ENCODE data around the gene WNT7A. TPM values are rescaled to one million over a fixed set of nuclear protein-coding genes. Genes with fewer than 3 reads are reported as not detected.

The WNT7A gene
- total RNA-seq, 4 donors from 2014 or later = 0.09 to 0.91 (median 0.73) TPM; not detected in 1

DNA sequence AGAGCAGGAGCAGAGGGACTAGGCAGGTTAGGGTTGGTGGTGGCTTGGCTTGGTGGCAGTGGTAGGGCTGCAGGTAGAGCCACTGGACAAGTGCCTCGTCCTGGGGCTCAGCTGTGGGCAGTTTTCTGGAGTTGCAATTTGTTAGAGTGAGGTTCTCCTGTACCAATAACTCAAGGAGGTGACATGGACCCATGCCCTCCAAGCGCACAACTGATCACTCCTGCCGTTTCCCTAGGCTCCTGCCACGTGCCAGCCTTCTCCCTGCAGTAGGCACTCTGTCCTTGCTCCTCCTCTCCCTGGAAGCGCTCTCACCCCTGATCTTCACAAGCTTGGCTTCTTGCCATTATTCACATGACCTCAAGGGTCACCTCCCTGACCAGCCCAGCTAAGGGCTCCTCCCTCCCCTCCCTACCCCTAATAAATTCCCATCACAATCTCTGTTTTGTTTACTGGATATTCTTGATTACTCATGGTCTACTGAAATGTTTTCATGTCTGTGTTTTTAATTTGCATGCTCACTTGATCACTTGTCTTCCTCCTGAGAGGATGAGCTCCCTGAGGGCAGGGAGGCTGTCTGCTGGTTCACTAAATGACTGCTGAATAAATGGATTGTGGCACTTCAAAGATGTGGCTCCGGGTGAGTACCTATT, 3.3 kb downstream of the WNT7A start:
- DNase-seq = no peak
- intact Hi-C loops (cut with DNase I) = no loop called here
- Histone ChIP-seq H3K4me1 (peaks cover 20 to 33% (median 29%) of the 10 kb centered on the region in 3 donors), H3K36me3 (no peaks in the 10 kb centered on the region), H3K9me3 (no peaks in the 10 kb centered on the region), H3K27ac (no peak overlapping the region), H3K4me3 (no peak overlapping the region), H3K27me3 (peaks cover 11 to 76% (median 15%) of the 10 kb centered on the region in 4 donors)
- TF ChIP-seq POLR2A (IDR thresholded peaks at IDR 0.05) = no peak
- TF ChIP-seq, protein P1, sequence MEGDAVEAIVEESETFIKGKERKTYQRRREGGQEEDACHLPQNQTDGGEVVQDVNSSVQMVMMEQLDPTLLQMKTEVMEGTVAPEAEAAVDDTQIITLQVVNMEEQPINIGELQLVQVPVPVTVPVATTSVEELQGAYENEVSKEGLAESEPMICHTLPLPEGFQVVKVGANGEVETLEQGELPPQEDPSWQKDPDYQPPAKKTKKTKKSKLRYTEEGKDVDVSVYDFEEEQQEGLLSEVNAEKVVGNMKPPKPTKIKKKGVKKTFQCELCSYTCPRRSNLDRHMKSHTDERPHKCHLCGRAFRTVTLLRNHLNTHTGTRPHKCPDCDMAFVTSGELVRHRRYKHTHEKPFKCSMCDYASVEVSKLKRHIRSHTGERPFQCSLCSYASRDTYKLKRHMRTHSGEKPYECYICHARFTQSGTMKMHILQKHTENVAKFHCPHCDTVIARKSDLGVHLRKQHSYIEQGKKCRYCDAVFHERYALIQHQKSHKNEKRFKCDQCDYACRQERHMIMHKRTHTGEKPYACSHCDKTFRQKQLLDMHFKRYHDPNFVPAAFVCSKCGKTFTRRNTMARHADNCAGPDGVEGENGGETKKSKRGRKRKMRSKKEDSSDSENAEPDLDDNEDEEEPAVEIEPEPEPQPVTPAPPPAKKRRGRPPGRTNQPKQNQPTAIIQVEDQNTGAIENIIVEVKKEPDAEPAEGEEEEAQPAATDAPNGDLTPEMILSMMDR (IDR thresholded peaks at IDR 0.05) = no peak
- 72 to 78% methylated on average over 6 of the region's 6 CpGs for WGBS, 2 donors

DNA sequence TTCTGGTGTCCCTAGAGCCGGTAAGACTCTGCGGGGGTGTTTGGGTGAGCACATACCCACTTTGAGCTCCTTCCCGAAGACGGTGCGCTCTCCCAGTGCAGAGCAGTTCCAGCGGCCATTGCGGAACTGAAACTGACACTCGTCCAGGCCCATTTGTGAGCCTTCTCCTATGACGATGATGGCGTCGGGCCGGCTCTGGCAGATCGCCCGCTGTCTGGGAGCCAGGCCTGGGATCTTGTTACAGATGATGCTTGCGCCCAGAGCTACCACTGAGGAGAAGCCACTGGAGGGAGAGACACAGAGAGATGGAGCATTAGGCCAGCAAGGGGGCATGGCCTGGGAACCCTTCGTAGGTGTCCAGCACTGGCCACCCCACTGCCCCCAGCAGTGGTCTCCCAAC, 5.0 kb downstream of the WNT7A start:
- intact Hi-C loops (cut with DNase I) = no loop called here
- Histone ChIP-seq H3K36me3 (no peaks in the 10 kb centered on the region), H3K27me3 (peaks cover 11 to 59% (median 15%) of the 10 kb centered on the region in 4 donors), H3K9me3 (peaks cover 0 to 5% (median 0%) of the 10 kb centered on the region in 3 donors), H3K4me3 (no peak overlapping the region), H3K4me1 (peaks cover 15 to 21% (median 19%) of the 10 kb centered on the region in 3 donors), H3K27ac (no peak overlapping the region)
- TF ChIP-seq, protein P1 (IDR thresholded peaks at IDR 0.05) = no peak
- TF ChIP-seq POLR2A (IDR thresholded peaks at IDR 0.05) = no peak
- WGBS, 2 donors = 81 to 84% methylated on average over 7 to 12 of the region's 16 CpGs
- no peak for DNase-seq

DNA sequence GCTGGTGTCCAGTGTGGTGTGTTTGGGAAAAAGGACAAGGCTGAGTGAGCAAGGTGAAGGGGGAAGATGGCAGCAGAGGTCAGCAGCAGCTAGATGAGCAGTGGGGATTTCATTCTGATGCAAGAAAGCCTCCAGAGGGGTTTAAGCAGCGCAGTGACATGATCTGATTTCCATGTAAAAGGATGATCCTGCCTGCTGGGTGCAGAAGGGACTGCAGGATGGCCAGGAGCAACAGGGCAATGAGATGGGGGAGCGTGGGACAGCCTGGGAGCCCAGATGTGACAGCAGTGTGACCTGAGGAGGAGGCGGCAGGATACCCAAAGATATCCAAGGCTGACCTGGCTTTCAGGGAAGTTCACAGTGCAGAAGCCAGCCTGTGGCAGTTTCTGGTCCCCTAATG, 6.1 kb downstream of the WNT7A start:
- H3K4me1 ChIP-seq = peaks cover 7 to 10% (median 10%) of the 10 kb centered on the region in 3 donors
- H3K4me3 ChIP-seq = no peak overlapping the region
- intact Hi-C loops (cut with DNase I) = no loop called here
- H3K36me3 ChIP-seq = no peaks in the 10 kb centered on the region
- WGBS, 2 donors = 50 to 54% methylated on average over 3 of the region's 3 CpGs
- no peak overlapping the region for H3K27ac ChIP-seq
- TF ChIP-seq, protein P1 (IDR thresholded peaks at IDR 0.05) = no peak
- TF ChIP-seq POLR2A (IDR thresholded peaks at IDR 0.05) = no peak
- DNase-seq = no peak
- peaks cover 0 to 5% (median 0%) of the 10 kb centered on the region in 3 donors for H3K9me3 ChIP-seq
- peaks cover 6 to 49% (median 10%) of the 10 kb centered on the region in 4 donors for H3K27me3 ChIP-seq

DNA sequence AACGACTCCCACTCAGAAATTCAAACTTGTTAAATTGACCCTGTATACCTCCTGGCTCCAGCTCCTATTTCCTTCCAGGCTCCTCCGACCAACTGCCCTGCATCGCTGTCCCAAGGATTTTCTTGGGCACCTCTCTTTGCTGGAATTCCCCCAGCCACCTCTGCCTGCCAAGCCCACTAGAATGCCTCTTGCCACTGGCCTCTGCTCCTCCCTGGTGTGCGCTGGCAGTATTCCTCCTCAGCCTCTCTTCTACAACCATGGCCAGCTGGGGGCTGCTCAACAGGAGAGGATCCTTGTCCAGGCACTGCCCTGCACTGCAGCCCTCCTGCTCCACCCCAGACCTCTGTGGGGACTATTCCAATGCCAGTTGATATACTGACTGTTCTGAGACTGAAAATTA, 7.4 kb downstream of the WNT7A start:
- Histone ChIP-seq H3K27ac (no peak overlapping the region), H3K4me1 (no peaks in the 10 kb centered on the region), H3K36me3 (no peaks in the 10 kb centered on the region), H3K4me3 (no peak overlapping the region), H3K9me3 (peaks cover 0 to 5% (median 0%) of the 10 kb centered on the region in 3 donors), H3K27me3 (peaks cover 0 to 42% (median 3%) of the 10 kb centered on the region in 4 donors)
- intact Hi-C loops (cut with DNase I) = no loop called here
- no peak for DNase-seq
- TF ChIP-seq POLR2A (IDR thresholded peaks at IDR 0.05) = no peak
- TF ChIP-seq, protein P1 (IDR thresholded peaks at IDR 0.05) = no peak
- 75 to 76% methylated on average over 4 of the region's 4 CpGs for WGBS, 2 donors

DNA sequence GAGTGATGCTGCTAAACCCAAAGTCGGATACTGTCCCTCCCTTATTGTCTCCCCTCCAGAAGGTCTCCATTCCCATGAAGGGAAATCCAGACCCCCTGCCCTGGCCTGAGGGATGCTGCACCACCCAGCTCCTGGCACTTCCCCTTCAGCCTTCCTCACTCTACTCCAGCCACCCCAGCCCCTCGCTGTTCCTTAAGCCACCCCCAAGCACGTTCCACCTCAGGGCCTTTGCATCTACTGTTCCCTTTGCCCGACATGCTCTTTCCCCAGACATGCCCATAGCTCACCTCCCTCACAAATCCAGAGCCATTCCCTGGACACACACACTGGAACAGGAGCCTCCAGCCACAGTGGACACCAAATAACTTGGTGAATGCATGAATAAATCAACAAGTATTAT, 8.1 kb downstream of the WNT7A start:
- Histone ChIP-seq H3K4me3 (no peak overlapping the region), H3K9me3 (peaks cover 0 to 5% (median 0%) of the 10 kb centered on the region in 3 donors), H3K4me1 (no peaks in the 10 kb centered on the region), H3K27ac (no peak overlapping the region), H3K27me3 (peaks cover 0 to 40% (median 0%) of the 10 kb centered on the region in 4 donors), H3K36me3 (no peaks in the 10 kb centered on the region)
- WGBS, 2 donors = 65 to 76% methylated on average over 4 of the region's 4 CpGs
- intact Hi-C loops (cut with DNase I) = no loop called here
- no peak for DNase-seq
- TF ChIP-seq, protein P1 (IDR thresholded peaks at IDR 0.05) = no peak
- TF ChIP-seq POLR2A (IDR thresholded peaks at IDR 0.05) = no peak

Measured in esophagus squamous epithelium (tissue), 5 donors.